A673 (cell line): Measurements from ENCODE around the gene KPNB1.

ENCODE experiments used
- CTCF ChIP-seq: fragments of 300-800, 200-600 bp; sonication (generic); conservative IDR thresholded peaks from 2 replicates; pipeline ENCODE4 v1.5.1; 2017; ENCODE audit warnings: low read depth, mild to moderate bottlenecking, antibody characterized with exemption, low read length, moderate library complexity, mixed read lengths
- EZH2 ChIP-seq: fragments of 200-600 bp; sonication (generic); IDR thresholded peaks from 2 replicates; pipeline ENCODE4 v1.6.1; 2017; ENCODE audit warnings: borderline replicate concordance, low read depth, mild to moderate bottlenecking, mixed read lengths, antibody characterized with exemption, low read length; ENCODE audit not compliant: poor library complexity, severe bottlenecking

GRCh38 chr17:47629826-47630225 is 19.9 kb upstream of the KPNB1 start:
- TF ChIP-seq CTCF (no peak), EZH2 (no peak)
